Ectodermal cell (in vitro differentiated cells): ENCODE measurements around the gene WTIP. TPM values are rescaled to one million over a fixed set of nuclear protein-coding genes. Genes with fewer than 3 reads are reported as not detected.
"Not testable (repeated sequence)": the region's sequence is repeated elsewhere in the genome, so short reads cannot be mapped to it uniquely, and the experiment has no call there.

ENCODE experiments used
- H3K27ac ChIP-seq: 2 replicates; pipeline ENCODE4 v1.7.0; 2013; ENCODE audit warnings: mild to moderate bottlenecking, low read depth, low read length; ENCODE audit not compliant: insufficient read depth, poor library complexity, severe bottlenecking
- H3K27me3 ChIP-seq: 2 replicates; pipeline ENCODE4 v1.7.0; 2013; ENCODE audit warnings: mild to moderate bottlenecking, low read length; ENCODE audit not compliant: insufficient read depth, control insufficient read depth, poor library complexity, severe bottlenecking
- H3K36me3 ChIP-seq: one replicate; pipeline ENCODE4 v1.7.0; 2013; ENCODE audit warnings: low read length; ENCODE audit not compliant: control insufficient read depth, insufficient read depth
- H3K4me1 ChIP-seq: one replicate; pipeline ENCODE4 v1.7.0; 2013; ENCODE audit warnings: low read length; ENCODE audit not compliant: control insufficient read depth, insufficient read depth
- H3K4me3 ChIP-seq: 2 replicates; pipeline ENCODE4 v1.7.0; 2013; ENCODE audit warnings: low read depth, low read length, control low read depth; ENCODE audit not compliant: insufficient read depth
- H3K9me3 ChIP-seq: 2 replicates; pipeline ENCODE4 v1.7.0; 2013; ENCODE audit warnings: mild to moderate bottlenecking, low read length, moderate library complexity; ENCODE audit not compliant: control insufficient read depth
- WGBS, 2 experiments: methylation state at CpG; one replicate each; pipeline ENCODE4 v1.1.7; 2013; ENCODE audit warnings: missing lambda C conversion rate in 2 of 2; 5-methylcytosine and 5-hydroxymethylcytosine counted together
- polyA plus RNA-seq, 4 experiments: library from polyadenylated mRNA; stranded (reverse); fragments of 50-300 nt; gene quantifications; one replicate each; pipeline ENCODE4 v1.2.3, GENCODE V29; 2013

WTIP gene
- 35.4 TPM for polyA plus RNA-seq (2013, experiment 1 of 4)
- 24.9 TPM for polyA plus RNA-seq (2013, experiment 2 of 4)
- polyA plus RNA-seq (2013, experiment 3 of 4): 24.8 TPM
- 23.4 TPM for polyA plus RNA-seq (2013, experiment 4 of 4)

DNA sequence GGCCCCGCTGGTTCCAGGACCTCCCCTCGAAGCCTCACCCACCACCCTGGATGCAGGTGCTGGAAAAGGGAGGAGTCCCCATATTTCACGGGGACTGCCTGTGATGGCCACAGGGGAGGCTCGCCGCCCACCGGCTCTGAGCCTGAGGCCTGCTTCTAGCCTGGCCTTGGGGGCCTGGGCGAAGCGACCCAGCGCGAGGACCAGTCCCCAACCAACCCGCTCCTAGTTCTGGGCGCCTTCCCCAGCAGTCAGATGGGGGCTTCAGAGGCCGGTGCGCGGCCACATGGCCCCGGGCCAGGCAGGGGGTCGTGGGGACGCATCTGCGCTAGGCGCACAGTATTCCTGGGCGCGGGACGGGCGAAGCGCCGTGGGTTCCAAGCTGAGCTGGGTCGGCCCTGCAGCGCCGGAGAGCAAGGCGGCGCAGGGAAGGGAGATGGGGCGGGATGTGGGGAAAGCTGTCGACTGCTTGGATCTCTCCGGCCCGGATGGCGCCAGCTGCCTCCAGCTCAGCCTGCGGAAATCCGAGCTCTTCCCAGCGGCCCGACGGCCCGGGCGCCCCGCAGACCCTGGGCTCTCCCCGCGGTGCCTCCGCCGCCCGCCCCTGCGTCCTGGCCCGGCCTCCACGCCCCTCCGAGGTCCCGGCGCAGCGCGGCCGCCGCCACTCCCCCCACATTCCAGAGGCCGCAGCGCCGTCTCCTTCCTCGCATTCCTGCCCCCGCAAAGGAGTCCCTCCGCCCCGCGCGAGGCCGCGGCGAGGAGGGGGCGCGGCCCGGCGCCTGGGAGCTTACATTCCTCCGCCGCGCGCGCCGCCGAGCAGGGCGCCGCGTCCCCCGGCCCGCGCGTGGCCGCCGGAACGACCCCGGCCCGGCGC, at the start of gene WTIP:
WTIP (plus strand) TSS at position 788 of the 871 bp plus-strand sequence. CDS start 217 bp downstream, outside the sequence.
- Histone ChIP-seq H3K4me1 (peaks cover 5% of the 10 kb centered on the region), H3K9me3 (no peaks in the 10 kb centered on the region), H3K27me3 (peaks cover 10% of the 10 kb centered on the region), H3K36me3 (no peaks in the 10 kb centered on the region), H3K27ac (peak within 1 kb of the TSS; percentile 92), H3K4me3 (peak within 1 kb of the TSS; percentile 55)
- 4 to 5% methylated on average over 95 of the region's 95 CpGs for WGBS, 2 experiments

DNA sequence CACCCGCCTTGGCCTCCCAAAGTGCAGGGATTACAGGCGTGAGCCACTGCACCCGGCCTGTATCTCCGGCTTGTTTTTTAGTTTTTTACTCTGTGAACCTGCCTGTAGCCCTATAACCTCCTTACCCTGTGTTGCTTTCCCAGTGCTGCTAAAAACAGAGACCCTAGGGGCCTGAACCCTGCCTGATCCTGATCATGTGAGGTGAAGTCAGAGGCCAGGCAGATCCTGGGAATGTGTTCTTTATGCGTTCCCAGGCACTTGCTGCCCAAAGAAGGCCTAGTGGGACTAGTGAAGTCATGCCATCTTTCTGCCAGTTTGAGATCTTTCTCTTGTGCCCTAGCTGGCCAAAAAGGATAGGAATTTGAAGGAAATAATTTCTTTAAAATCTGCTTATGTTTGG, 48.8 kb upstream of the WTIP start:
- Histone ChIP-seq H3K27ac (no peak overlapping the region), H3K4me1 (no peaks in the 10 kb centered on the region), H3K9me3 (no peaks in the 10 kb centered on the region), H3K27me3 (no peaks in the 10 kb centered on the region), H3K36me3 (peaks cover 35% of the 10 kb centered on the region), H3K4me3 (no peak overlapping the region)
- 87 to 92% methylated on average over 5 of the region's 5 CpGs for WGBS, 2 experiments

DNA sequence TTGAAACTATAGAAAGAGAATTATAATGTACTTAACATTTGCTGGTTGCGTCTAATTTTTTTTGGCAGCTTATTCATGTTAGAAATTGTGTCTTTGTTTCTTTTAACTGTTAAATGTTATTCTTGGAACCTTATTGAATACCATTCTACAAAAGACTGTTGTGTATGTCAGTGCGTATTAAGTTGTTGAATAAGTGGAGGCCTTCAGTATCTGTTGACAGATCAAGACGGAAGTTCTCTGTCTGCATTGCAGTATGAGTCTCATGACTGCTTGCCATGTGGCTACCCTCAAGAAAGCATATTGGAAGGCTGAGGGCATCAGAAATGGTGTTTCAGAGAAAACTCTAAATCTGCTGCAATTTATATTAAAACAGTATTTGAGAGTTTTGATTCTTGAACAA, 44.8 kb upstream of the WTIP start:
- no peaks in the 10 kb centered on the region for H3K4me1 ChIP-seq
- 97 to 99% methylated on average over 3 of the region's 3 CpGs for WGBS, 2 experiments
- H3K36me3 ChIP-seq: peaks cover 54% of the 10 kb centered on the region
- H3K4me3 ChIP-seq: no peak overlapping the region
- H3K9me3 ChIP-seq: no peaks in the 10 kb centered on the region
- no peaks in the 10 kb centered on the region for H3K27me3 ChIP-seq
- H3K27ac ChIP-seq: no peak overlapping the region

- no peak overlapping the region for H3K27ac ChIP-seq
- H3K4me3 ChIP-seq: no peak overlapping the region
- peaks cover 82% of the 10 kb centered on the region for H3K36me3 ChIP-seq
- WGBS, 2 experiments: 92 to 93% methylated on average over 3 of the region's 3 CpGs
- no peaks in the 10 kb centered on the region for H3K9me3 ChIP-seq
- H3K27me3 ChIP-seq: no peaks in the 10 kb centered on the region
- H3K4me1 ChIP-seq: no peaks in the 10 kb centered on the region
Observed at GRCh38 chr19:34448191-34448590, 33.4 kb upstream of the WTIP start.

DNA sequence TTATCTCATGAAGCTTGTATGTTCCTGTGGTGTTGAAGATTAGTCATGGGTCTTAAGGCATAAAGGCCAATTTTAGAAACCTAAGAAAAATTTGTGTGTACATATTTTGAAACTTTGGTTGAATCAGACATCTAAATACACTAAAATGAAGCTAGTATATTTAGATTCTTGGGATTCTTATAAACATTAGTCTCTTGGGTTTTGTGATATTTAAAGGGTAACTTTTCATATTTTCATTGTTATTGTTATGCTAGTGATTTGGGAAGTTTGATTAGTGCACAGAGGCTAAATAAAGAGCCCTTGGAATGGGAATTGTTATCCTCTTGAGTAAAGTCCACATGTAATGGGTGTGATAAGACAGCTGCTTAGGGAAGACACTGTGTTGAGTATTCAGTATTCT, 28.8 kb upstream of the WTIP start:
- Histone ChIP-seq H3K4me3 (no peak overlapping the region), H3K4me1 (no peaks in the 10 kb centered on the region), H3K27me3 (no peaks in the 10 kb centered on the region), H3K27ac (no peak overlapping the region), H3K36me3 (peaks cover 72% of the 10 kb centered on the region), H3K9me3 (no peaks in the 10 kb centered on the region)

GRCh38 chr19:34454091-34454490, 27.5 kb upstream of the WTIP start:
- Histone ChIP-seq H3K9me3 (no peaks in the 10 kb centered on the region), H3K4me1 (no peaks in the 10 kb centered on the region), H3K27me3 (no peaks in the 10 kb centered on the region), H3K4me3 (no peak overlapping the region), H3K27ac (no peak overlapping the region), H3K36me3 (peaks cover 64% of the 10 kb centered on the region)
- 95 to 98% methylated on average over 2 of the region's 2 CpGs for whole genome bisulfite sequencing, 2 experiments

DNA sequence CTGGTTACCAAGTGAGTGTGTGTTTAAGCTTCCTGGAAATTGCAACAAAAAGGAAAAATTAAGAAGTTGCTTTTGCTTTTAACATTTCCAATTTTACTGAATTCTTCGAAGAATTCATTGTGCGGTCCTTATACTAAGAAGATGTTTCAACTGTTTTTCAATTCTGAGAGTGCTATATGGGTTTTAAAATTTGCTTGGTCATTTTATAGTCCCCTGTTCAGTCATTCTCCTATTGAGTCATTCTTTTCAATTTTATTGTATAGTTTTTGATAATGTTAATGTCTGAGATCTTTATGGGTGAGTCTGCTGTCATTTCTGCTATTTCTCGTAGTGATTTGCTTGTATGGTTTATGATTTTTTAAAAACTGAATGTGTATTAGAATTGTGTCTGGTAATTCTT, 26.9 kb upstream of the WTIP start:
- Histone ChIP-seq H3K27ac (no peak overlapping the region), H3K9me3 (no peaks in the 10 kb centered on the region), H3K36me3 (peaks cover 68% of the 10 kb centered on the region), H3K27me3 (no peaks in the 10 kb centered on the region), H3K4me1 (no peaks in the 10 kb centered on the region), H3K4me3 (no peak overlapping the region)
- WGBS, 2 experiments: 96 to 98% methylated on average over 3 of the region's 3 CpGs

- H3K4me1 ChIP-seq, H3K9me3 ChIP-seq, H3K27me3 ChIP-seq, H3K4me3 ChIP-seq, H3K27ac ChIP-seq: not testable (repeated sequence)
- peaks cover 67% of the 10 kb centered on the region for H3K36me3 ChIP-seq
- WGBS, 2 experiments: 88 to 89% methylated on average over 17 of the region's 17 CpGs
Observed at GRCh38 chr19:34455783-34456480, 25.6 kb upstream of the WTIP start.

GRCh38 chr19:34457446-34457845, 24.1 kb upstream of the WTIP start:
- Histone ChIP-seq H3K4me1 (no peaks in the 10 kb centered on the region), H3K27ac (peak overlapping the region; percentile 23), H3K9me3 (no peaks in the 10 kb centered on the region), H3K36me3 (peaks cover 67% of the 10 kb centered on the region), H3K4me3 (no peak overlapping the region), H3K27me3 (no peaks in the 10 kb centered on the region)
- 90% methylated on average over 1 to 3 of the region's 4 CpGs for WGBS, 2 experiments

DNA sequence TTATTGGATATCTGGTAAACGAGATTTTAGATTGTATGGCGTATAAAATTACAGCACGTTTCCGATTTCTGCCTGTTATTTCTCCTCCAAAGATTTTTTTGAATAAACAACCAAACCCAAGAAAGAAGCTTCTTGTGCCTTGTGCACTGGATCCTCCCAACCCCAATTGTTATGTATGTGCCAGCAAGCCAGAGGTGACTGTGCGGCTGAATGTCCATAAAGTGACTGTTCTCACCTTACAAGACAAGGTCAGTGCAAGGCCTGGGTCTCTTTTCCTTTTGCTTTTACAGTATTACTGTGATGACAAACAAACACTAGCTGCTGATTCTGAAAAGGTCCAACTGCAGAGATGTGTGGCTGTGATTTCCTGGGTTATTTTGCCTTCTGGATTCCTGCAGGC, 22.9 kb upstream of the WTIP start:
- Histone ChIP-seq H3K27me3 (no peaks in the 10 kb centered on the region), H3K4me3 (no peak overlapping the region), H3K36me3 (peaks cover 63% of the 10 kb centered on the region), H3K27ac (no peak overlapping the region), H3K4me1 (no peaks in the 10 kb centered on the region), H3K9me3 (no peaks in the 10 kb centered on the region)
- WGBS, 2 experiments: 97 to 98% methylated on average over 5 of the region's 5 CpGs
